GOT3 (cell line): Measurements from ENCODE around the gene CLRN3.
A peak's percentile ranks its signal among the peaks of the same experiment; 100 is the strongest.

Experiments used
- DNase-seq: peaks from one replicate; lab custom pipeline; 2025; ENCODE audit warnings: mixed read lengths; lab: John Stamatoyannopoulos, UW

CLRN3 gene

GRCh38 chr10:127874671-127875448 is 17.9 kb downstream of the CLRN3 start:
- DNase-seq = no peak

DNA sequence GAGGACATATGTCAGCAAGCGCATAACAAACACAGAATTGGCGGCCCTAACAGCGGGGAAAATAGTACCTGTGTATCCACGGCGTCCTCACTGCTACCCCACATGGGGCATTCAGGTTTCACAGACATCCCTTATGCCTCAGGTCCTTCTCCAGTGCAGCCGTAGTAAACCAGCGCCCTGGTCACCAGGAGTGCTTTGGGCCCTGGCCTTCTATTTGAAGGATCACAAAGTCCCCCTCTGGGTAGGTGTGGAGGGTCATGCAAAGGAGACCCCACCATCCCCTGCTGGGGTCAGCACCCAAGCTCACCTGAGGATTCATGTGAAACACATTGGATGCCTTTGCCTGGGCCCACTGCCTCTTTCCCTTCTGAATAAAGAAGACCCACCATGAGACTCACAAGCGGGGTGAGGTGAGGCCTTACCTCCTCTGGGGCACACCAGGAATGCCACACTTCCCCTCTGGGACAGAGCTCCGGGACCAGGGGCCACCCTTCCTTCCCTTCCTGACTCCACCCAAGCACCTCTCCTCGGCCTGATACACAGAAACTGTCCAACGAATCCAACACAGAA is 18.8 kb downstream of the CLRN3 start:
- no peak for DNase-seq

- no peak for DNase-seq
Observed at GRCh38 chr10:127872871-127873600, 19.7 kb downstream of the CLRN3 start.

DNA sequence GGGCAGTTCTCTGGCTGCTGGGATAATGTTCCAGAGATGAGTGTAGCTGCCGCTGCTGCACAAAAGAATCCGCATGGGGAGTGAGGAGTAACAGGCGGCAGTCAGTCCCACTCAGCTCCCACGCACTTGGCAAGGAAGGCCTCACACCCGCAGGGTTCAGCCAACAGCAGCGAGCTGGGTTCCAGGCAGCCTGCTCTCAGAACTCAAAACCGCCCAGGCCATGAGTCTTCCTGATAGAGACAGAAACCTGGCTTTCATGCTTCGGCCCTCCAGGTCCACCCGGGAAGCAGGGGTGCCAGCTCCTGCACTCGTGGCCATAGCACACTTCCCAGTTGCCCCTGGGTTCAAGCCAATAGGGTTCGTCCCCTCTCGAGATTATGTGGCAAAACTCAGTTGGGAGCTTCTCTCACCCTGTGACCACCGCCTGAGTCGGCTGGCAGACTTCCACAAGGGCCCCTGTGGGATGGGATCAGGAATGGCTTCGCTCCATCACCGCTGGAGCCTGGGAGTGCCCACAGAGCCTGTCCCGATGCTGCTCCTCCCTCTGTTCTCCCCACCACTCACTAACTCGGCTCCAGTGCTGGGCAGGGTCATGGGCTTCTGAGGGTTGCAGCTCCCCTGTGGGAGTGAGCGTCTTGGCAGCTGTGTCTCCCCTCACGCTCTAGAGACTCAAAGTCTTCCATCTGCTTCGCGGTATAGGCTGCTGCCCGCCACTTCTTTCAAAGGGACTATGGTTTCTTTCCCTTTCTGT is 20.6 kb downstream of the CLRN3 start:
- DNase-seq = no peak

DNA sequence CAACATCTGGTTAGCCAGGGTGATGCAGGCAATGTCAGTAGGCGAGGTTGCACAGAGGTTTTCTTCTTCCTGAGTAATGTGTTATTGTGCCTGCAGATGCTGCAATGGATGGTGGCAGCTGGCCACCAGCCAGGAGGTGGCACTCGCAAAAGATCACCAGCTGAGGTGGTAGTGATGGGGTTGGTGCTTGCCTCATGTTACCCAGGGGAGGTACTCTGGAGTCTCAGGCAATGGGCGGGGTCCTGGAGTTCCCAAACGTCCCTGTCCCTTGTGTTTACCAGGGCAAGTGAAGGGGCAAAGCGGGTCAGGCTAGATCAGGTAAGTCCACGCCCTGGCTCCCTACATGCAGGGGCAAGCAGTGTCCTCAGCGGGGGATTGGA is 21.1 kb downstream of the CLRN3 start:
- no peak for DNase-seq

DNA sequence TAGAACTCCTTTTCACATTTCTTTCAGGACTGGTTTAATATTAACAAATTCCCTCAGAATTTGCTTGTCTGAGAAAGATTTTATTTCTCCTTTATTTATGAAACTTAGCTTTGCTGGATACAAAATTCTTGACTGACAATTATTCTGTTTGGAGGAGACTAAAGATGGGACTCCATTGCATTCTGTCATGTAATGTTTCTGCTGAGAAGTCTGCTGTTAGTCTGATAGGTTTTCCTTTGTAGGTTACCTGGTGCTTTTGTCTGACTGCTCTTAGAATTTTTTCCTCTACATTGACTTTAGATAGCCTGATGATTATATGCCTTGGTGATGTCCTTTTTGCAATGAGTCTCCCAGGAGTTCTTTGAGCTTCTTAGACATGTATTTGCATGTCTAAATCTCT is 23.4 kb downstream of the CLRN3 start:
- no peak for DNase-seq

GRCh38 chr10:127867805-127868204 is 24.9 kb downstream of the CLRN3 start:
- no peak for DNase-seq

DNA sequence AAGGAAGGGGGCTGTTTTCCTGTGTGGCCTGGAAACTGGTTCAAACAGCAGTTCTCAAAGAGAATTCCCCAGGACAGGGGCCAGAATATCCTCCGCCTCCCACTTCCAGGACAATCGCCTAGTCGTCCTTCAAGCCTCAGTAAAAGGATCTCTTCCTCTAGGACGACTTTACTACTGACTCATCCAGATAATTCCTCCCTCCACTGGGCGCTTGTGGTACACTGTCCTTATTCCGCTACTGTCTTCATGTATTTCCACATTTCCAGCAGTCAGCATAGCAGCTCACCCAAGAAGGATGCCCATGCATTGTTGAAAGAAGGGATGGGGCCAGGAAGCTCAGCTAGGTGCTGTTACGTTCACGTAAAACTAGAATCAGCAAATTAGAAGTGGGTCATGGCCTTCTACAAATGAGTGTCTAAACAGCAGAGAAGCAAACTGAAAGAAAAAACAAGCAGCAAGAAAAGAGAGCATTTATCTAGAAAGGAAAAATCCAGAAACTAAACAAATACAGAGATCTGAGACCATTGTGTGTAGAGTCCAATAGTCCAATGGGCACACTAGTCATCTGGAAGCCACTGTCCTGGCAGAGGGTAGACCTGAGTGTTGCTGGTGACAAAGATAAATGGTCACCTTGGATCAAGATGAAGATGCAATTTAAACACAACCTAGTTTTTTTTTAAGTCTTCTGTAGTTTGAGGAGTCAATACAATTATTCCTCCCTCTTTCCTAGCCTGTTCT is 26.3 kb downstream of the CLRN3 start:
- no peak for DNase-seq

- no peak for DNase-seq
Observed at GRCh38 chr10:127863231-127863825, 29.4 kb downstream of the CLRN3 start.

DNA sequence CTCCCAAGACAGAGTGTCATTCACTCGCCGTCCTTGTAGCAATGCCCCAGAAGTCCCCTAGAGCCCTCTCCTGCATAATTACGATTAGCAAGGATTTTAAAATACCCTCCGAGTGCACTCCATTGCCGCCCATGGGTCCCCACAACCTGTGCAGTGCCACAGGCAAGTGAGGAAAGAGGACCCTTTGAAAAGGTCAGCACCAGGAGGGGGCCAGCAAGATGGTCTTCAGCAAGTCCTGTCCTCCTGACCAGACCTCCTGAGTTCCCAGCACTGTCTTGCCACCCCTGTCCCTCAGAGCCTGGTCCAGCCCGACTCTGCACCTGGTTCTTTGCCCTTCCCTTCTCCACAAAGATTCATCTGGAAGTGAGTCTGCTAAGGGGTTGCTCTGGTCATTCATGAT is 32.1 kb downstream of the CLRN3 start:
- DNase-seq = no peak

DNA sequence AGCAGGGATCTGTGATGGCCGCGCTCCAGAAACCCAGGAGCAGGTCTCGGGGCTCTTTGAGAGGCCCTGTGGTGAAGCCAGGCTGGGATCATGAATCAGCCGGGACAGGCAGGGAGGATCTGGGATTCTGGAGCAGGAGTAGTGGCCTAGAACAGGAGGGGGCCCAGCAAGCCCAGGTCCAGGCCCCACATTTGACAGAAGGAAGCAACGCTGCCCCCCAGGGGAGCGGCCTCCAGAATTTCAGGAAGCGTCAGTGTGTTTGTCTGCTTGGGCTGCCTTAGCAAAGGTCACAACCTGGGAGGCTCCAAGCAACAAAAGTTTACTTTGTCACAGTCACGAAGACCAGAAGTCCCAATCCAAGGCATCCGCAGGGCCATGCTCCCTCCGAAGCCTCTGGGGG is 36.8 kb downstream of the CLRN3 start:
- no peak for DNase-seq

GRCh38 chr10:127855591-127855881 is 37.2 kb downstream of the CLRN3 start:
- no peak for DNase-seq

- no peak for DNase-seq
Observed at GRCh38 chr10:127854769-127855590, 37.8 kb downstream of the CLRN3 start.

GRCh38 chr10:127853868-127854768 is 38.6 kb downstream of the CLRN3 start:
- DNase-seq = peak; percentile 11

GRCh38 chr10:127852456-127852855 is 40.3 kb downstream of the CLRN3 start:
- no peak for DNase-seq

GRCh38 chr10:127851661-127852194 is 41.0 kb downstream of the CLRN3 start:
- no peak for DNase-seq

DNA sequence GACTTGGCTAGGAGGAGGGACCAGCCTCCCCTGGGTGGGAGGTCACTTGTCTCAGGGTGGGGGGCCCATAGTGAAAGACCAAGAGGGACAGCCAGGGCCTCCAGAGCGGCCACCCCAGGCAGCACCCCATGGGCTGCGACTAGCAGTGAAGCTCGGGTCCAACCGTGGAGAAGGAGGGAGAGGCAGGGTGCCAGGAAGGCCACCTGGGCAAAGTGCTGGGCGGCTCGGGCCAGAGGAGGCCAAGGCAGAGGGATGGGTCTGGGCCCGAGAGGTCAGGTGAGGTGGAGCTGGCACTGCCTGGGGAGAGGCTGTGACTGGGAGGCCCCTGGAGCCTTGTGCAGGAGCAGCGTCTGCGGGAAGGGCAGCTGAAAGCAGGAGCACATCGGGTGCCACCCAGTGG is 41.8 kb downstream of the CLRN3 start:
- no peak for DNase-seq

- no peak for DNase-seq
Observed at GRCh38 chr10:127849921-127850320, 42.8 kb downstream of the CLRN3 start.

GRCh38 chr10:127849224-127849623 is 43.5 kb downstream of the CLRN3 start:
- no peak for DNase-seq
